Upper lobe of left lung (tissue), 6 donors: Measurements from ENCODE around the gene LTK. TPM values are rescaled to one million over a fixed set of nuclear protein-coding genes. Genes with fewer than 3 reads are reported as not detected.

Experiments
- ATAC-seq, 2 donors: fragments of 200-7000 bp; cut with Tn5 transposase; one replicate each; pipeline ENCODE4 v1.9.1; 2022; ENCODE audit warnings: mild to moderate bottlenecking in 2 of 2, moderate library complexity in 2 of 2; ENCODE audit not compliant: low FRiP score in 2 of 2
- DNase-seq, 2 donors: peaks; one replicate each; pipeline ENCODE4 v3.0.0-alpha.2; 2019 to 2020
- H3K27ac ChIP-seq, 4 donors: fragments of 200-600 bp; sonication (generic); one replicate each; pipeline ENCODE4 v1.5.1; 2016 to 2019
- H3K27me3 ChIP-seq, 4 donors: fragments of 200-600 bp; sonication (generic); one replicate each; pipeline ENCODE4 v1.5.1; 2017 to 2019
- H3K36me3 ChIP-seq, 4 donors: fragments of 200-600 bp; sonication (generic); one replicate each; pipeline ENCODE4 v1.5.1; 2016 to 2019
- H3K4me1 ChIP-seq, 4 donors: fragments of 200-600 bp; sonication (generic); one replicate each; pipeline ENCODE4 v1.5.1; 2018 to 2019
- H3K4me3 ChIP-seq, 4 donors: fragments of 200-600 bp; sonication (generic); one replicate each; pipeline ENCODE4 v1.5.1; 2017 to 2019; ENCODE audit warnings: mild to moderate bottlenecking in 2 of 4, moderate library complexity in 1 of 4
- H3K9me3 ChIP-seq, 4 donors: fragments of 200-600 bp; sonication (generic); one replicate each; pipeline ENCODE4 v1.5.1; 2018 to 2019
- EP300 ChIP-seq, 4 donors: sonication (generic); formaldehyde crosslinking; IDR thresholded peaks; one replicate each; pipeline ENCODE4 v1.5.1; 2017; ENCODE audit warnings: antibody characterized with exemption in 4 of 4, control low read depth in 2 of 4
- POLR2A ChIP-seq, 4 donors: fragments of 450-650 bp; IDR thresholded peaks; one replicate each; pipeline ENCODE4 v1.5.1; 2016 to 2017; ENCODE audit warnings: antibody characterized with exemption in 4 of 4, mild to moderate bottlenecking in 2 of 4
- POLR2AphosphoS5 ChIP-seq, 2 donors: sonication (generic); formaldehyde crosslinking; IDR thresholded peaks; one replicate each; pipeline ENCODE4 v1.5.1; 2017; ENCODE audit warnings: antibody characterized with exemption in 2 of 2
- WGBS, 2 donors: methylation state at CpG; one replicate each; pipeline ENCODE4 v1.1.5; 2017 to 2018; 5-methylcytosine and 5-hydroxymethylcytosine counted together
- total RNA-seq, 6 donors: library from RNA; depleted of rRNA in 4 of 6; stranded (reverse); fragments of >200 nt in 4 of 6; gene quantifications; one replicate each; pipeline versions ENCODE4 v1.1.0 to v1.2.1, GENCODE V29; 2016 to 2021
- TF ChIP-seq, protein P1 (sequence below), 6 experiments: fragments of 450-650 bp in 4 of 6; fragments of 200-600 bp in 2 of 6; sonication (generic) in 2 of 6; IDR thresholded peaks; one replicate each; pipeline ENCODE4 v1.5.1; 2016 to 2019; ENCODE audit warnings: antibody characterized with exemption in 6 of 6
- donor health status: DM: no; HTN: no; CAD: no; lungs with moderate emphysema.
- donor health status: DM: no; HTN: yes; CAD: no; lungs with severe emphysema.

The LTK gene
- total RNA-seq, 6 donors from 2014 or later, result 2.2 to 23.0 (median 5.7) TPM

DNA sequence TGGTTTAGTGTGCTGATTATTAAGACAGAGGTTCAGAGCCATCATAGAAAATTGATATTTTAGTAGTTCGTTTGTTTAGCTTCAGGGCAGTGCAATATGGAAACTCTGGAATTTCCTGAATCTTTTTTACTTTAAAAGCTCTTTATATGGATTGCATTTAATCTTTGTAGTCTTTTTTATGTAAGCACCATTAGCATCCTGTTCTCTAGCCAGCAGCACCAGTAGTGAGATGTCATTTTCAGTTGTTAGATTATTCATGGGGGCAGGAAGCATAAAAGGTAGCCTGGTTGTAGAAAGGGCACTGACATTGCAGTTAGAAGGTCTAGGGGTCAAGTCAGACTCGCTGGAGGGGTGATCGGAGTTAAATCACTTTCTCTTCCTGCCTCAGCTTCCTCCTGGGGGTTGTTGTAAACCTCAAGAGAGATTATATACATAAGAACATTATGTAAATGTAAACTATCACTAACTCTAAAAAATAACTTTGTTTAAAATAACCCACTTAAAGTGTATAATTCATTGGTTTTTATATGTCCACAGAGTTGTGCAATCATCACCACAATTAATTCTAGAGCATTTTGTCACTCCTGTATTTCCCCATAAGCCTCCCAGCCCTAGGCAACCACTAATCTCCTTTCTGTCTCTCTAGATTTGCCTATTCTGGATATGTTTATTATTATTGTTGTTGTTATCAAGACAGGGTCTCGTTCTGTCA lies 51.4 kb downstream of the LTK start:
- H3K36me3 ChIP-seq, result peaks cover 21 to 69% (median 34%) of the 10 kb centered on the region in 4 donors
- H3K9me3 ChIP-seq, result no peaks in the 10 kb centered on the region
- no peaks in the 10 kb centered on the region for H3K4me1 ChIP-seq
- no peaks in the 10 kb centered on the region for H3K27me3 ChIP-seq
- no peak overlapping the region for H3K27ac ChIP-seq
- no peak for ATAC-seq
- TF ChIP-seq POLR2A (IDR thresholded peaks at IDR 0.05) (no peak), EP300 (IDR thresholded peaks at IDR 0.05) (no peak), POLR2AphosphoS5 (IDR thresholded peaks at IDR 0.05) (no peak)
- TF ChIP-seq, protein P1, sequence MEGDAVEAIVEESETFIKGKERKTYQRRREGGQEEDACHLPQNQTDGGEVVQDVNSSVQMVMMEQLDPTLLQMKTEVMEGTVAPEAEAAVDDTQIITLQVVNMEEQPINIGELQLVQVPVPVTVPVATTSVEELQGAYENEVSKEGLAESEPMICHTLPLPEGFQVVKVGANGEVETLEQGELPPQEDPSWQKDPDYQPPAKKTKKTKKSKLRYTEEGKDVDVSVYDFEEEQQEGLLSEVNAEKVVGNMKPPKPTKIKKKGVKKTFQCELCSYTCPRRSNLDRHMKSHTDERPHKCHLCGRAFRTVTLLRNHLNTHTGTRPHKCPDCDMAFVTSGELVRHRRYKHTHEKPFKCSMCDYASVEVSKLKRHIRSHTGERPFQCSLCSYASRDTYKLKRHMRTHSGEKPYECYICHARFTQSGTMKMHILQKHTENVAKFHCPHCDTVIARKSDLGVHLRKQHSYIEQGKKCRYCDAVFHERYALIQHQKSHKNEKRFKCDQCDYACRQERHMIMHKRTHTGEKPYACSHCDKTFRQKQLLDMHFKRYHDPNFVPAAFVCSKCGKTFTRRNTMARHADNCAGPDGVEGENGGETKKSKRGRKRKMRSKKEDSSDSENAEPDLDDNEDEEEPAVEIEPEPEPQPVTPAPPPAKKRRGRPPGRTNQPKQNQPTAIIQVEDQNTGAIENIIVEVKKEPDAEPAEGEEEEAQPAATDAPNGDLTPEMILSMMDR (IDR thresholded peaks at IDR 0.05), result no peak
- no peak for DNase-seq
- H3K4me3 ChIP-seq, result no peak overlapping the region
- WGBS, 2 donors, result 61 to 62% methylated on average over 4 of the region's 4 CpGs

Other genes starting within 250 kb of the LTK start
- gene OIP5, start 181.2 kb downstream of the LTK start, total RNA-seq, result 1 to 10 TPM in 2 of 6 donors, under 1 TPM in 1, not detected in 3; 0.46 to 1.1 (median 1.1) TPM
- 10 to 100 TPM in 2 of 6 donors, 1 to 10 TPM in 4; 6.8 to 22.0 (median 8.3) TPM for gene NUSAP1, start 180.9 kb downstream of the LTK start, total RNA-seq
- 10 to 100 TPM in 5 of 6 donors, 1 to 10 TPM in 1; 8.3 to 25.1 (median 14.0) TPM for gene NDUFAF1, start 111.3 kb downstream of the LTK start, total RNA-seq
- gene RTF1, start 96.7 kb downstream of the LTK start, total RNA-seq, result 10 to 100 TPM; 22.6 to 58.1 (median 27.2) TPM
- 1 to 10 TPM in 2 of 6 donors, under 1 TPM in 2, not detected in 2; 0.30 to 5.2 (median 0.95) TPM for gene ITPKA, start 20.0 kb downstream of the LTK start, total RNA-seq
- 10 to 100 TPM; 22.0 to 92.2 (median 33.2) TPM for gene RPAP1, start 30.4 kb upstream of the LTK start, total RNA-seq
- gene TYRO3, start 45.4 kb upstream of the LTK start, total RNA-seq, result 10 to 100 TPM in 2 of 6 donors, 1 to 10 TPM in 4; 2.1 to 17.1 (median 9.0) TPM
- 10 to 100 TPM; 22.8 to 54.5 (median 33.4) TPM for gene MGA, start 146.6 kb upstream of the LTK start, total RNA-seq